Pancreas (tissue), 10 donors: ENCODE measurements around the gene PADI3. TPM values are rescaled to one million over a fixed set of nuclear protein-coding genes. Genes with fewer than 3 reads are reported as not detected.

Source experiments
- ATAC-seq, 4 donors: fragments of 200-7000 bp; cut with Tn5 transposase; one replicate each; pipeline versions ENCODE4 v1.8.0 to v1.9.1; 2020; ENCODE audit warnings: mild to moderate bottlenecking in 4 of 4, moderate library complexity in 4 of 4
- DNase-seq, 6 donors: peaks; one replicate each; pipeline ENCODE4 v3.0.0-alpha.2; 2020
- FAIRE-seq: peaks from 2 replicates; lab custom pipeline; 2012; peaks lifted over from hg19 to GRCh38; lab: Jason Lieb, UNC
- H3K27ac ChIP-seq, 4 donors: fragments of 200-600 bp; sonication (generic); 1 replicate in 3 of 4; 2 replicates in 1 of 4; pipeline versions ENCODE4 v1.5.0 to v1.8.0; 2020
- H3K27me3 ChIP-seq, 4 donors: fragments of 200-600 bp; one replicate each; pipeline ENCODE4 v1.8.0; 2021
- H3K36me3 ChIP-seq, 3 donors: fragments of 200-600 bp; sonication (generic) in 1 of 3; one replicate each; pipeline versions ENCODE4 v1.5.0 to v1.8.0; 2020 to 2021
- H3K4me1 ChIP-seq, 3 donors: fragments of 200-600 bp; one replicate each; pipeline ENCODE4 v1.8.0; 2021
- H3K4me3 ChIP-seq, 4 donors: fragments of 200-600 bp; sonication (generic) in 2 of 4; one replicate each; pipeline versions ENCODE4 v1.5.0 to v1.8.0; 2020 to 2021
- H3K9me3 ChIP-seq, 4 donors: fragments of 200-600 bp; one replicate each; pipeline ENCODE4 v1.8.0; 2021
- WGBS, 2 donors: extraction: QIAGEN DNeasy Blood & Tissue Kit; methylation state at CpG; one replicate each; pipeline ENCODE4 v1.1.7; 2013; 5-methylcytosine and 5-hydroxymethylcytosine counted together
- intact Hi-C, 3 donors: fragments of 100-400 bp; cut with DNase I; formaldehyde crosslinking; loops; one replicate each; pipeline versions ENCODE4 v1.11.1 to v1.14.2; 2022
- polyA plus RNA-seq, 2 donors: library from polyadenylated mRNA; stranded (reverse); fragments of 200-250 nt; gene quantifications; one replicate each; pipeline ENCODE4 v1.2.3, GENCODE V29; 2013
- total RNA-seq, 6 donors: library from RNA; stranded (reverse); fragmentation: NEBNext Ultra II Directional in 4 of 6; extraction: Animal tissue kit (Norgen Biotek cat#: 25700) in 4 of 6; gene quantifications; one replicate each; pipeline versions ENCODE4 v1.2.1 to v1.2.4, GENCODE V29; 2021 to 2023
- TF ChIP-seq, protein P1 (sequence below), 4 donors: fragments of 200-600 bp; sonication (generic) in 3 of 4; IDR thresholded peaks; one replicate each; pipeline versions ENCODE4 v1.5.0 to v1.8.0; 2021; ENCODE audit warnings: antibody characterized with exemption in 4 of 4
- donor health status: healthy with polysubstance abuse.
- donor health status: DM: no; HTN: no; CAD: no; lungs with moderate emphysema.
- donor health status: DM: no; HTN: no; CAD: no.
- donor health status: control.
- donor health status: control.
- donor health status: Bipolar disorder and iron deficiency.
- donor health status: DM: yes; HTN: yes; CAD: no.
- donor health status: DM: no; HTN: no; CAD: no.
- donor health status: DM: no; HTN: no; CAD: no.
- donor health status: DM: yes; HTN: yes; CAD: no.

Gene PADI3
- total and polyA plus RNA-seq, 8 donors = not detected

DNA sequence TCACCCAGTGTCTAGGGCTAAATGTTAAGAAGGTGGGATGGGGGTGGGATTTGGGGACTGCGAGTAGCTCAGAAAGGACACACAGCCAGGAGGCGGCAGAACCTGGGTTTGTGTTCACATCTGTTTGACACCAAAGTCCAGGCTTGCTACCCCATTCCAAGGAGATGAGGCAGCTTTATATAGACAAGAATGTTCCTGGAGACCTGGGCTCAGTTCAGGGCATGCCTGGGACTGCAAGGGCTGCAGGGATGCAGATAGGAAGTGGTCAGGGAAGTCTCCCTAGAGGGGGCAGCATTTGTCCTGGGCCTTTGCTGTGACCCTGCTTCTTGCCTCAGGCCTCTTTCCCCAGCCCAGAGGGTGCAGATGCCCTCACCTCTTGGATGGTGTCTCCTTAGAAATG is 16.3 kb downstream of the PADI3 start:
- H3K4me3 ChIP-seq = no peak overlapping the region
- H3K27ac ChIP-seq = no peak overlapping the region
- no peak for ATAC-seq
- TF ChIP-seq, protein P1, sequence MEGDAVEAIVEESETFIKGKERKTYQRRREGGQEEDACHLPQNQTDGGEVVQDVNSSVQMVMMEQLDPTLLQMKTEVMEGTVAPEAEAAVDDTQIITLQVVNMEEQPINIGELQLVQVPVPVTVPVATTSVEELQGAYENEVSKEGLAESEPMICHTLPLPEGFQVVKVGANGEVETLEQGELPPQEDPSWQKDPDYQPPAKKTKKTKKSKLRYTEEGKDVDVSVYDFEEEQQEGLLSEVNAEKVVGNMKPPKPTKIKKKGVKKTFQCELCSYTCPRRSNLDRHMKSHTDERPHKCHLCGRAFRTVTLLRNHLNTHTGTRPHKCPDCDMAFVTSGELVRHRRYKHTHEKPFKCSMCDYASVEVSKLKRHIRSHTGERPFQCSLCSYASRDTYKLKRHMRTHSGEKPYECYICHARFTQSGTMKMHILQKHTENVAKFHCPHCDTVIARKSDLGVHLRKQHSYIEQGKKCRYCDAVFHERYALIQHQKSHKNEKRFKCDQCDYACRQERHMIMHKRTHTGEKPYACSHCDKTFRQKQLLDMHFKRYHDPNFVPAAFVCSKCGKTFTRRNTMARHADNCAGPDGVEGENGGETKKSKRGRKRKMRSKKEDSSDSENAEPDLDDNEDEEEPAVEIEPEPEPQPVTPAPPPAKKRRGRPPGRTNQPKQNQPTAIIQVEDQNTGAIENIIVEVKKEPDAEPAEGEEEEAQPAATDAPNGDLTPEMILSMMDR (IDR thresholded peaks at IDR 0.05) = no peak
- no peaks in the 10 kb centered on the region for H3K36me3 ChIP-seq
- no peak for FAIRE-seq
- intact Hi-C loops = no loop called here
- no peaks in the 10 kb centered on the region for H3K27me3 ChIP-seq
- H3K4me1 ChIP-seq = no peaks in the 10 kb centered on the region
- 67 to 91% methylated on average over 2 of the region's 2 CpGs for WGBS, 2 donors
- DNase-seq = no peak
- no peaks in the 10 kb centered on the region for H3K9me3 ChIP-seq

DNA sequence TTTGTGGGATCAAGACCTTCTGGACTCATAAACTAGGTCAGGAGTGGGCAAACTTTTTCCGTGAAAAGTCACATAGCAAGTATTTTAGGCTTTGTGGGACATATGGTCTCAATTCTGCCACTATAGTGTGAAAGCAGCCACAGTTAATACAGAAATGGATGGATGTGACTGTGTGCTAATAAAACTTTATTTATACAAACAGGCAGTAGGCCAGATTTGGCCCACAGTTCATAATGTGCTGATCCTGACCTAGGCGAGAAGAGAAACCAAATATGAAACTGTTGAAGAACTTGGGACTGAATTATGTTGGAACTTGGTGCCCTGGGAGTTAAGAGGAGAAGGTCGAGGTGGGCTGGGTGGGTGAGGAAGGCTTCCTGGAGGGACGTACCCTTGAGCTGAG is 17.1 kb downstream of the PADI3 start:
- Histone ChIP-seq H3K27me3 (no peaks in the 10 kb centered on the region), H3K9me3 (no peaks in the 10 kb centered on the region), H3K4me3 (no peak overlapping the region), H3K27ac (no peak overlapping the region), H3K36me3 (no peaks in the 10 kb centered on the region), H3K4me1 (no peaks in the 10 kb centered on the region)
- intact Hi-C loops = no loop called here
- ATAC-seq (no peak), DNase-seq (no peak), FAIRE-seq (no peak)
- TF ChIP-seq, protein P1 (IDR thresholded peaks at IDR 0.05) = no peak
- WGBS, 2 donors = 84 to 91% methylated on average over 4 of the region's 4 CpGs

DNA sequence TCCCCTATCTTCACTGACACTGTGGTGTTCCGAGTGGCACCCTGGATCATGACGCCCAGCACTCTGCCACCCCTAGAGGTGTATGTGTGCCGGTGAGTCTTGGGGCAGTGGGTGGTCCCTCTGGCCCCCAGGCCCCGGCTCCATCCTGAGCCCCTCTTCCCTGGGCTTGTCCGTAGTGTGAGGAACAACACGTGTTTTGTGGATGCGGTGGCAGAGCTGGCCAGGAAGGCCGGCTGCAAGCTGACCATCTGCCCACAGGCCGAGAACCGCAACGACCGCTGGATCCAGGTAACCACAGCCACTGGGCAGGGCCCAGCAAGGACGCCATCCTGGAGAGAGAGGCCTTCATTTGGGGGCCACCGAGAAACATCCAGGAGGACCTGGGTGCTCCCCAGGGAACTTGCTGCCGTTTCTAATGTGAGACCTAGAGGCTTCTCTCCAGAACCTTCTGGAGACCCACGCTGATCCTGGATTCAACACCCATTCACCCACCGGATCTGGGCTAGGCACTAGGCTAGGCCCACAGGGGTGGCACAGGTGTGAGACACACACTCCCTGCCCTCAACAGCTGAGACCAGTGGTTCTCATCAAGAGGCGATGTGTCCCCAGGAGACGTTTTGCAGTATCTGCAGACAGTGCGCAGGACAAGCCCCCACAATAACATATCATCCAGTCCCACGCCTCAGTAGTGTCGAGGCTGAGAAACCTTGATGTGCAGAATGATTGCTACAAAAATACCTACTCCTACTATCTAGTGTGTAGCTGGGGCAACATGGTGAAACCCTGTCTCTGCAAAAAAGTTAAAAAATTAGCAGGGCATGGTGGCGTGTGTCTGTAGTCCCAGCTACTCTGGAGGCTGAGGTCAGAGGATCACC is 22.2 kb downstream of the PADI3 start:
- TF ChIP-seq, protein P1 (IDR thresholded peaks at IDR 0.05) = no peak
- 85 to 92% methylated on average over 23 of the region's 23 CpGs for WGBS, 2 donors
- ATAC-seq (no peak), DNase-seq (no peak), FAIRE-seq (no peak)
- H3K4me1 ChIP-seq = no peaks in the 10 kb centered on the region
- no peaks in the 10 kb centered on the region for H3K9me3 ChIP-seq
- H3K4me3 ChIP-seq = no peak overlapping the region
- intact Hi-C loops = no loop called here
- no peaks in the 10 kb centered on the region for H3K27me3 ChIP-seq
- no peaks in the 10 kb centered on the region for H3K36me3 ChIP-seq
- H3K27ac ChIP-seq = no peak overlapping the region

DNA sequence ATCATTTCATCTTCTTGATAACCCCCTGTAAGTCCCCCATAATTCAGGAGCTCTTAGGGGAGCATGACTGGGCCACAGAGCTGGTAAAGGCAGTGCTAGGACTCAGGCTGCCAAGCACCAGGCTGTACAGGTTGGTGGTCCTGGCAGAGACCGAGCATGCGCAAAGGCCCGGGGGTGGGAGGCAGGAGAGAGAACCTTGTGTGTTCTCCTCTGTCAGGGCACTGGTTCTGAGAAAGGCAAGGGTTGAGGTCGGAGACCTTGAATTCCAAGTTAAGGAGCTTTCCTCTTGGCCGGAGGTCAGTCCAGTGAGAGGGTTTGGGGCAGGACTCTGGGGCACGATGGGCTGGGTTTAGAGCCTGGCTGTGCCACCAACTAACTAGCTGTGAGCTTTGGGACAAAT is 23.2 kb downstream of the PADI3 start:
- Histone ChIP-seq H3K4me3 (no peak overlapping the region), H3K9me3 (no peaks in the 10 kb centered on the region), H3K27ac (no peak overlapping the region), H3K4me1 (no peaks in the 10 kb centered on the region), H3K36me3 (no peaks in the 10 kb centered on the region), H3K27me3 (no peaks in the 10 kb centered on the region)
- no peak for ATAC-seq
- 80 to 85% methylated on average over 6 of the region's 6 CpGs for WGBS, 2 donors
- TF ChIP-seq, protein P1 (IDR thresholded peaks at IDR 0.05) = no peak
- FAIRE-seq = no peak
- intact Hi-C loops = no loop called here
- DNase-seq = no peak

DNA sequence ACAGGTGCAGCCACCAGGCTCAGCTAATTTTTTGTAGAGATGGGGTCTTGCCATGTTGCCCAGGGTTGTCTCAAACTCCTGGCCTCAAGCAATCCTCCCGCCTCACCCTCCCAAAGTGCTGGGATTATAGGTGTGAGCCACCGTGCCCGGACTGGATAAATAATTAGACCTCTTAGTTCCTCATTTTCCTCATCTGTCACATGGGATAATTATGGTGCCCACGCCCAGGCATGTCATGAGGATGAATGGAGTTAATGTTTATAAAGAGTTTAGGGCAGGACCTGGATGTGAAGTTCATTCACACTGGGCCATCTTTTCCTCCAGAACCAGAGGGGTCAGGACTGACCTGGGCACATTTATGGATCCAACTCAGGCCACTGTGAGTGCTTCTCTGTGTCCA is 23.7 kb downstream of the PADI3 start:
- TF ChIP-seq, protein P1 (IDR thresholded peaks at IDR 0.05) = no peak
- H3K27ac ChIP-seq = no peak overlapping the region
- H3K4me3 ChIP-seq = no peak overlapping the region
- no peak for DNase-seq
- H3K36me3 ChIP-seq = no peaks in the 10 kb centered on the region
- H3K27me3 ChIP-seq = no peaks in the 10 kb centered on the region
- no peaks in the 10 kb centered on the region for H3K4me1 ChIP-seq
- intact Hi-C loops = no loop called here
- H3K9me3 ChIP-seq = no peaks in the 10 kb centered on the region
- WGBS, 2 donors = 56 to 71% methylated on average over 4 of the region's 4 CpGs
- no peak for ATAC-seq
- no peak for FAIRE-seq
